HG03045 (cell line): ENCODE results near the gene GALT.
"Not testable (repeated sequence)": the region's sequence is repeated elsewhere in the genome, so short reads cannot be mapped to it uniquely, and the experiment has no call there.

Experiments
- ATAC-seq: cut with Tn5 transposase; IDR thresholded peaks from one replicate; pipeline ENCODE4 v1.9.1; 2021; ENCODE audit warnings: mild to moderate bottlenecking, moderate library complexity; ENCODE audit not compliant: unreplicated experiment

The GALT gene

DNA sequence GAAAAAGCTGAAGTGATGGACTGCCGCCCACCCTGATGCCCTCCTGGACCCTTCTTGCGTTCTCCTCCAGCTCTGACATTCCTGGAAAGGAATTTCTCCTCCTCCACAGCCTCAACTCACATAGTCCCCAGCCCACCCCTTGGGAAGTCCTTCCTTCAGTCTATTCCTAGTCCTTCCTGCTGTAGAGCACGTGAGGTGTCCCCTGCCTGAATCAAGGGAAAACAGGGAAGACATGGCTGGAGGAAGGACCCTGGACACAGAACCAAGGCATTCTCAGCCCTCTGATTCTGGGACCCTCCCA, 21.3 kb upstream of the GALT start:
- ATAC-seq = no peak

DNA sequence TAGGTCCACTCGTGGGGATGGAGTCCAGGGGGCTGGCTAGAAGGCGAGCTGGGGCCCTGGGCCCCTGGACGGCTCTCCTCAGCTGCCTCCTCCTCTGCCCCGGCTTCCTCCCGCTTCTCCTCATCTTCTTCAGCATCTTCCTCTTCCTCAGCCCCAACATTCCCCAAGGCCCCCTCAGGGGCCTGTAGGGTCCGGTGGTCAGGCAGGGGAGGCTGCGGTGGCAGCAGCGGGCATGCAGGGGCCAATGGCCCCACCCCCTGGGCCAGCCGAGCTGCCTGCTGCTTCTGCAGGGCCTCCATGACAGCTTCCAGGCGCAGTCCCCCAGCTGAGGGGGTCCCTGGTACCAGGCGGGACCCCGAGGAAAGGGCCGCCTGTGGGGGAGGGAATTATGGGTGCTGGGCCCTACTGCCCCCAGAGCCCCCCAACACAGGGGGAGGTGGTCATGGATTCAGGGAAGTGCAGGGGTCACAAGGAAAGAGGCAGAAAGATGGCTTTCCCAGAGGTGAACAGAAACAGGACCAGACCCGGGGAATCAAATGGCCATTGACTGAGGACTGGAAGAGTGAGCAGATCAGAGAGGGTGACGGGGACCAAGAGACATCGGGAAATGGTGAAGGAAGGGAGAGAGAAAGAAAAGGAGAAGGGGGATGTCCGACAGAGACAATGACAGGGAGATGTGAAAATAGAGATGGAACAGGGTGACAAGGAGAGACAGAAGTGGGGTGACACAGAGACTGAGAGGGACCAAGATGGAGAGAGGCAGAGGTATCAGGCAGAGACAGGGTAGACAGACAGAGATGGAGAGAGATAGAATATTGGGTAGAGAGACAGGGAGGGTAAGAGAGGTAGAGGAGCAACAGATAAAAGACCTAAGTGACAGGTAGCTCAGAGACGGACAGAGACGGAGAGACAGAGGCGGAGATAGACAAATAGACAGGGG, 18.5 kb upstream of the GALT start:
- ATAC-seq = no peak

- no peak for ATAC-seq
Observed at GRCh38 chr9:34628656-34629490, 17.6 kb upstream of the GALT start, which contains the start of gene ARID3C. TSS of gene ARID3C (minus strand) at chr9:34629066. CDS start at chr9:34628014, 1,052 bp downstream.

- ATAC-seq = no peak
Observed at GRCh38 chr9:34629491-34629808, 17.0 kb upstream of the GALT start.

GRCh38 chr9:34630402-34631154, 15.9 kb upstream of the GALT start:
- no peak for ATAC-seq

DNA sequence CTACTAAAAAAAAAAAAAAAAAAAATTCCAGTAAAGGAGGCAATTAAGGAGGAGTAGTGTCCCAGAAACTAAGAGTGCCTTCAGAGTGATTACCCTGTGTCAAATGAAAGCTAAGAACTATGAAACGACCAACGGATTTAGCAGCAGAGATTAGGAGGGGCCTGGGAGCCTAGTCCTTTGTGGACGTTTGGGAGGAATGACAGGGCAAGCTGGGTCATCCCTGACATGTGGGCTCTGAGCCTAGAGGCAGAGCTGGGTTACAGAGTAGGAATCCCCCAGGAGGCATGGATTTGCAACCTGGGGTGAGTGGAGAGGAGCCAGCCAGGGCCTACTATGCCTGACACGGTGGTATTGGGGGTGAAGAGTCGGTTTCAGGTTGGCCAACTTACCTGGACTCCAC, 13.3 kb upstream of the GALT start:
- no peak for ATAC-seq

DNA sequence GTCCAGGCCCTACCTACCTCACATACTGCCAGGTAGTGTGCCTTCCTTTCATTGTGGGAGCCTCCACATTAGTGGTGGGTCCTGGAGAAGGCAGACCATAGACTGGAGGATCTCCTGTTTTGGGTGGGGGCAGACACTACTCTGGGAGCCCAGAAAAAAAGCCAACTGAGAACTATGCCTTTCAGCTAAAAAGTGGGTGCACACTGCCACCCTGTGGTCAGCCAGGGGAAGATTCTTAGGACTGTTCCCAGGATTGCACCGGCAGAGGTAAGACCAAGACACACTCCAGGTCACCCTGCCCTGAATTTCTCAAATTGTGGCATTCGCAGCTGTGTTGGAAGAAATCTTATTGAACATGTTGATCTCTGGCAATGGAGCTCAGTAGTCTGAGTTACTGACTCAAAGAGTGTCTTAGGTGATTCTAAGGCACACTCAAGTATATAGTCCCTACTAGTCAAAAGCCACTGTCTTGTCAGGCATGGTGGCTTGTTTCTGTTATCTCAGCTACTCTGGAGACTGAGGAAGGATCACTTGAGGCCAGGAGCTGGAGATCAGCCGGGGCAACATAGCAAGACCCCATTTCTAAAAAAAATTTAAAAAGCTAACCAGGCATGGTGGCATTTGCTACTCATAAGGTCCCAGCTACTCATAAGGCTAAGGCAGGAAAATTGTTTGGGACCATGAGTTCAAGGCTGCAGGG, 12.5 kb upstream of the GALT start:
- ATAC-seq = peak; percentile 33

GRCh38 chr9:34634551-34635248, 11.8 kb upstream of the GALT start:
- ATAC-seq = no peak

GRCh38 chr9:34635556-34635955, 10.9 kb upstream of the GALT start:
- no peak for ATAC-seq

GRCh38 chr9:34636791-34637355, 9.6 kb upstream of the GALT start:
- peak; percentile 4 for ATAC-seq

DNA sequence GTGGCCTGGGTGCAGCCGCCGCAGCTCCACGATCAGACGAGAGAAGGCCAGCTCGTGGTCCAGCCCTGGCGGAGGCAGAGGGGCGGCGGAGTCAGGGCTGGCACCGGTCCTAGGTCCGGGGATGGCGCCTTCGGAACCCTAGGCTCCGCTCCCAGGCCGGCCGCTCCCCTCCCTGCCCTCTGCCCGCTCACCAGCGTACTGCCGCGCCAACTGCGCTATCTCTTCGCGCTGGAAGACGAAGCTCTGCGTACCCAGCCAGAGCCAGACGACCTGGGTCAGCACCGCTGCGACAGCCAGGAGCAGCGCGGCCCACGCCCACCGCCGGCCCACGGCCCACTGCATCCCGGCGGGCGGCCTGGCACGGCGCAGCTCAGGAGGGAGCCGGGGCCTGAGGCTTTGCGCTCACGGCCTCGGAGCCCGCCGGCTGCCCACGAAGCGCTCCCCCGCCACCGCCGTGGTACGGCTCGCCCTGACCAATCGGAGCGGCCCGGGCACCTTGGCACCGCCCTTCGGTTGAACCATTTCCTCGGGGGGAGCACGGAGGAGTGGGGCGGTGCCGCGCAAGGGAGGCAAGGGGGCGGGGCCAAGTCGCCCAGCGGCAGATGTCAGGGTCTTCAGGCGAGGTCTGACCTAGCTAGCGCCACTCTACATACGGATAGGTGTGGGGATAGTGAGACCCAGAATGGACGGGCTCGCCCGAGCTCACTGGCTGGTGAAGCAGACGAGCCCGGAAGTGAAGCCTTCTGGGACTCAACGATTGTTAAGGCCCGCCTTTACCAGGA, 8.9 kb upstream of the GALT start, which contains the start of gene SIGMAR1:
Gene SIGMAR1, minus strand, starts transcription at position 432 of the 782 bp plus-strand sequence. Its CDS starts 90 bp downstream, at position 342.
- peak; percentile 93 for ATAC-seq

GRCh38 chr9:34638138-34638445, 8.4 kb upstream of the GALT start:
- ATAC-seq = no peak

GRCh38 chr9:34639322-34639721, 7.2 kb upstream of the GALT start:
- not testable (repeated sequence) for ATAC-seq

DNA sequence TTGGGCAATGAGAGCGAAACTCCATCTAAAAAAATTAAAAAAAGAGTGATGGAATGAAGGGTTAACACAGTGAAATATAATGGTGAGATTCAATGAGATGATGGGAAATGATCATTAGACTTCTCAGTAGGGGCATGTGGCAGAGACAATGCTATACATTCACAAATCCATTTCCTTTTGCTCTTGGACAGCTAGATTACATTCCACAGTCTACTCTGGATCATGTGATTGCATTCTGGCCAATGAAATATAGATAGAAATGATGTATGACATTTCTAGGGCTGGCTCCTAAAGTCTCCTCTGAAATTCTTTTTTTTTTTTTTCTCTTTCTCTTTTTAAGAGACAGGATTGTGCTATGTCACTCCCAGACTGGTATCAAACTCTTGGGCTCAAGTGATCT, 3.8 kb upstream of the GALT start:
- no peak for ATAC-seq

- no peak for ATAC-seq
Observed at GRCh38 chr9:34644766-34645314, 1.6 kb upstream of the GALT start.

DNA sequence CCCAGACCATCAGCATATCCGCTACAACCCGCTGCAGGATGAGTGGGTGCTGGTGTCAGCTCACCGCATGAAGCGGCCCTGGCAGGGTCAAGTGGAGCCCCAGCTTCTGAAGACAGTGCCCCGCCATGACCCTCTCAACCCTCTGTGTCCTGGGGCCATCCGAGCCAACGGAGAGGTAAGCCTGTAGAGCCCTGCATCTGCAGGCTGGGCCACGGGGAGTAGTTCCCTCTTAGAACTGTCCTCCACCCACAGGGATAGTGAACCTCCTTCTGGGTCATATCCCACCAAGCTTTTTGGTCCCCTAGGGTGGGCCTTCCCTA, 569 bp downstream of the GALT start:
- ATAC-seq = peak; percentile 19

DNA sequence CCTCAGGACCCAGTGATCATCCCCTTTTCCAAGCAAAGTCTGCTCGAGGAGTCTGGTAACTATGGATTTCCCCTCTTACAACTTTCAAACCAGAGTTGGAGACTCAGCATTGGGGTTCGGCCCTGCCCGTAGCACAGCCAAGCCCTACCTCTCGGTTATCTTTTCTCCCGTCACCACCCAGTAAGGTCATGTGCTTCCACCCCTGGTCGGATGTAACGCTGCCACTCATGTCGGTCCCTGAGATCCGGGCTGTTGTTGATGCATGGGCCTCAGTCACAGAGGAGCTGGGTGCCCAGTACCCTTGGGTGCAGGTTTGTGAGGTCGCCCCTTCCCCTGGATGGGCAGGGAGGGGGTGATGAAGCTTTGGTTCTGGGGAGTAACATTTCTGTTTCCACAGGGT, 1.2 kb downstream of the GALT start:
- ATAC-seq = no peak

DNA sequence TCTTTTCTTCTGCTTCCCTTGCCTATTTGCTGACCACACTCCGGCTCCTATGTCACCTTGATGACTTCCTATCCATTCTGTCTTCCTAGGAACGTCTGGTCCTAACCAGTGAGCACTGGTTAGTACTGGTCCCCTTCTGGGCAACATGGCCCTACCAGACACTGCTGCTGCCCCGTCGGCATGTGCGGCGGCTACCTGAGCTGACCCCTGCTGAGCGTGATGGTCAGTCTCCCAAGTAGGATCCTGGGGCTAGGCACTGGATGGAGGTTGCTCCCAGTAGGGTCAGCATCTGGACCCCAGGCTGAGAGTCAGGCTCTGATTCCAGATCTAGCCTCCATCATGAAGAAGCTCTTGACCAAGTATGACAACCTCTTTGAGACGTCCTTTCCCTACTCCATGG, 2.2 kb downstream of the GALT start:
- ATAC-seq = no peak

DNA sequence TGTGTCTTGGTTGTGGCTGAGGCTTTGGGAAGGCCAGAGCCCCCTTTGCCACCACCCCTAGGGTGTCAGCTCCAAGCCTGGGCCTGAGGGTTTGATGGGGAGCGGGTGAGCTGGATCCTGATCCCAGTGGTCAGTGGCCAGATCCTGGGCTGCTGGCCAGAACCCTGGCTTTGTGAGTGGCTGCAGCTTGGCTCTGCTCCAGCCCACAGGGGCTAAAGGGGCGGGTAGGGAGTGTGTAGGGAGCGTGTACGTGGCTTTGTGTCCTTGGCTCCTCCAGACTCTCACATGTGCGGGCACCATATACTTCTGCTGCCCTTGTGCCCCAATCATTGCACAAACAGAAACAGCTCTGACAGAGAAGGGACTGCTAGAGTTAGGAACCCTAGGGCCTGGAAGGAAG, 4.3 kb downstream of the GALT start:
- no peak for ATAC-seq
